A549 (cell line): Measurements from ENCODE around the gene COL2A1.

Experiments
- ESRRA ChIP-seq: fragments of 150-350 bp; IDR thresholded peaks from 2 replicates; pipeline ENCODE4 v1.6.1; 2014; ENCODE audit warnings: mild to moderate bottlenecking, low read length, borderline replicate concordance
- MAX ChIP-seq: IDR thresholded peaks from 2 replicates; pipeline ENCODE4 v1.6.1; 2012
- POLR2AphosphoS2 ChIP-seq: conservative IDR thresholded peaks from 2 replicates; pipeline ENCODE4 v1.6.1; 2012; ENCODE audit warnings: low read length, improper control_type of control experiment, inconsistent platforms
- TP53 ChIP-seq: fragments of 250-450 bp; sonication (Bioruptor Pico); IDR thresholded peaks from 2 replicates; pipeline ENCODE4 v1.5.0; 2021; ENCODE audit warnings: mild to moderate bottlenecking, moderate library complexity
- TF ChIP-seq, protein P1 (sequence below): fragments of >200 bp; sonication (Bioruptor Twin); formaldehyde crosslinking; IDR thresholded peaks from 3 replicates; pipeline ENCODE4 v1.5.1; 2016

GRCh38 chr12:47980197-47980596 lies 24.1 kb downstream of the COL2A1 start:
- TF ChIP-seq, protein P1, sequence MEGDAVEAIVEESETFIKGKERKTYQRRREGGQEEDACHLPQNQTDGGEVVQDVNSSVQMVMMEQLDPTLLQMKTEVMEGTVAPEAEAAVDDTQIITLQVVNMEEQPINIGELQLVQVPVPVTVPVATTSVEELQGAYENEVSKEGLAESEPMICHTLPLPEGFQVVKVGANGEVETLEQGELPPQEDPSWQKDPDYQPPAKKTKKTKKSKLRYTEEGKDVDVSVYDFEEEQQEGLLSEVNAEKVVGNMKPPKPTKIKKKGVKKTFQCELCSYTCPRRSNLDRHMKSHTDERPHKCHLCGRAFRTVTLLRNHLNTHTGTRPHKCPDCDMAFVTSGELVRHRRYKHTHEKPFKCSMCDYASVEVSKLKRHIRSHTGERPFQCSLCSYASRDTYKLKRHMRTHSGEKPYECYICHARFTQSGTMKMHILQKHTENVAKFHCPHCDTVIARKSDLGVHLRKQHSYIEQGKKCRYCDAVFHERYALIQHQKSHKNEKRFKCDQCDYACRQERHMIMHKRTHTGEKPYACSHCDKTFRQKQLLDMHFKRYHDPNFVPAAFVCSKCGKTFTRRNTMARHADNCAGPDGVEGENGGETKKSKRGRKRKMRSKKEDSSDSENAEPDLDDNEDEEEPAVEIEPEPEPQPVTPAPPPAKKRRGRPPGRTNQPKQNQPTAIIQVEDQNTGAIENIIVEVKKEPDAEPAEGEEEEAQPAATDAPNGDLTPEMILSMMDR: no peak
- TF ChIP-seq TP53 (CRISPR knock-in tag) (no peak), MAX (no peak), POLR2AphosphoS2 (no peak), ESRRA (no peak)
